Fibroblast of skin of right biceps (primary cell): ENCODE measurements around the gene GPC6.

Source experiments
- DNase-seq: peaks from one replicate; pipeline ENCODE4 v3.0.0-alpha.2; 2013

GPC6 gene

GRCh38 chr13:93753639-93754038 is 527.0 kb downstream of the GPC6 start:
- DNase-seq = no peak

DNA sequence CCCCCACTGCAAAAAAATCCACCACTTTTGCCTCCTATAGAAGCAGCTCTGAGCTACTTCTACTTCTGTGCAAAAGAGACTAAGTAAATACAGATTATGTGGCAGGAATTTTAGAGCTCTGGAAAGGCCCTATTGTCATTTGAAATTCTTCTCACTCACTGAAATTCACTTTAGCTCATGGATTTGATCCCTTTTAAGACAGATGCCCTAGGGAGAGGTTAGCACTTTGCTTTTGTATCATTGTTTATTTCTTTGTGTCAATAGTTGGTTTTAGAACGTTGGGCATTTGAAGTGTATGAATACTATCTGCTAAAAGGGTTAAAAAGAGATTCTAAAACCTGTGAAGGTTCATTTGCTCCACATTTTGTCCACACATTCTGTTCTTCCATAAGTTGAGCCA is 528.7 kb downstream of the GPC6 start:
- DNase-seq = no peak

DNA sequence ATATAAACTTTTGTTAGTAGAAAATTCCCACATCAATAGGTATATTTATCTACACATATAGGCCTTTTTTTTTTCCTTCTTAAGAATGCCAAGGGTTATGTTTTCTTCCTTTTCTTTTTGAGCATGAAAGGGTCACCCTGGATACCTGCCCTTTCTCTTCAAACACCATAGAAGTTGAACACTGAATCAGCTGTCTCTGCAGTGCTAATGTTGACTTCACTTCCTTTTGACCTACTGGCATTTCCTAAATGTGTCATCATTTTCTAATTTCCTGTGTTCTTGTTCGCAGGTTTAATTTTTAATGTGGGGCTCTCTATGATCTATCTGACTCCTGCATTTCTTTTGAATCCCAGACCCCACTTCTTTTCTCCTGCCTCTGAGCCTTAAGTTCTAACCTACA is 532.0 kb downstream of the GPC6 start:
- DNase-seq = peak; percentile 42

DNA sequence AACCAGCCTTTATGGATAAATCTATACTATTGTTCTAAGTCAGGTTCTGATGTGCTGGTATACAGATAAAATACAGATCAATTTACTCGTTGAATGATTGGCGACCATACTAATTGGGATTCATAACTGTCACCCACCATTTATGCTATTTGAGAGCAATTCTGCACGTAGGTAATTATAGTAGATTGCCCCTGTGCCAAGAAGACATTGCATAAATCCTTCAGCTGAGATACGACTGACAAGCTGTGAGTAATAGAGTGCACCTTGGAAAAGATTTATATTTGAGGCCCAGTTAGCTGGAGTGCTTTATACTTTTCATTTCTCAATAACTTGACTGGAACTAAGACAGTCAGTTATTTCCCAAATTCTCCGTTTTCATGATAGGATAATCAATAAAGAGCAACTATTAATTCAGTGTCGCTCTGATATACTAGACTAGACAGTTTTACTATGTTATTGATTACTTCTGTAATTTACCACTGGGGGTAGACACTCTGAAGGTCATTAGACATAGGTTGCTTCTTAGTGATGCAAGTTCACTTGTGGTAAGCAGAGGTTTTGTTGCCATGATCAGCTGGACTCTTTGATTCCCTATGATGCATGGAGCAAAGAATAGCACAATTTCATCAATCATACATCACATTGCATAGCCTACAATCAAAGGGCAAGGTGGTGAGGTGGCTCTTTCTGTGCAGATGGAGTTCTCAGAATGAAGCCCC is 536.3 kb downstream of the GPC6 start:
- DNase-seq = no peak

DNA sequence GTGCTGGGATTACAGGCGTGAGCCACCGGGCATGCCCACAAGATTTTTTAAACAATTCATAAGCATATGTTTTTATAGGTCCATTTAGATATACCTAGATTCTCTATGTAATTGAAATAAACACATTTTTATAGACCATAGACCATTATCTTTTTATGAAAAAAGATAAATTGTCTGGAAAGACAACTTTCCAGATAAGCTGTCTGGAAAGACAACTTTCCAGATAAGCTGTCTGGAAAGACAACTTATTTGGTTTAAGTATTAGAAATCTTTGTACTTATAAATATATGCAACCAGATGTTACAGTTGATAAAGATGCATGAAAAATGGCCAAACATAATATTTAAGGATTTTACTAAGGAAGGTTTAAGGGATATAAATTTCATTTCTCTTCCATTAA is 538.5 kb downstream of the GPC6 start:
- no peak for DNase-seq

- no peak for DNase-seq
These were observed 539.2 kb downstream of the GPC6 start for GRCh38 chr13:93765811-93766210.

- DNase-seq = no peak
These were observed 540.1 kb downstream of the GPC6 start for GRCh38 chr13:93766719-93767118.

GRCh38 chr13:93767180-93767916 is 540.7 kb downstream of the GPC6 start:
- no peak for DNase-seq

- no peak for DNase-seq
These were observed 541.4 kb downstream of the GPC6 start for GRCh38 chr13:93767917-93768409.

GRCh38 chr13:93769101-93769500 is 542.5 kb downstream of the GPC6 start:
- DNase-seq = no peak

DNA sequence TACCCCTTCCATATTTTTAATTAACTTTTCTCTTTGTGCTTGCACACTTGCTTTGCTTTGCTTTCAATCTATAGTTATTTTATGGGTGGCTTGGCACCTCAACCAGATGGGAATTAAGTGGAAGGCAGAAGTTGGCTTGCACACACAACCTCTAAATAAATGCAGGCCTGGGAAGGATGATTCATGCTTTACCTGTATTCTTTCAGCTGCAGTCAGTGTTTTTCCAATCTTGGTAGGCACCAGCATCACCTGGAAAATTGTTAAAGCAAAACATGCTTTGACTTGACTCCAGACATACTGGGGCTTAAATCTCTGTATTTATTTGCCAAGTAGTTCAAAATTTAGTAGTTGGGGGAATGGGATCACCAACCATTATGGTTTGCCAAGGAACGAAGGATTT is 543.0 kb downstream of the GPC6 start:
- no peak for DNase-seq

DNA sequence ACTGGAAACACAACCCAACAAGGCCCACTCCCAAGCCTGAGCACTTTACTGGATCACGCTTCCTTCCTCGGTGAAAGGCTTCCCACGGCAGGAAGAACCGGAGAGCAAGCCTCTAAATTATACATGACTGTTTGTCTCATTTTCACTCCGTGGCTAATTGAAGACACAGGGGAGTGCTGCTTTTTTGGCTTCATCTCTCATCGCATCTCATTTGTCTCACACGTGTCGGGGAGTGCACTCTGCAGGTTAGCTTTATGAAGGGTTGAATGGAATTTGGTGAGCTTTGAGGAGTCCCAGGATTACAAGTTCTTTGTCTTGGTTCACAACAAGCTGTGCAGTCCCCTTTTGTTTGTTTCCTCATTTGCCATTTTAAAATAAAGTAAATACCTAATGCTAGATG is 544.6 kb downstream of the GPC6 start:
- no peak for DNase-seq

DNA sequence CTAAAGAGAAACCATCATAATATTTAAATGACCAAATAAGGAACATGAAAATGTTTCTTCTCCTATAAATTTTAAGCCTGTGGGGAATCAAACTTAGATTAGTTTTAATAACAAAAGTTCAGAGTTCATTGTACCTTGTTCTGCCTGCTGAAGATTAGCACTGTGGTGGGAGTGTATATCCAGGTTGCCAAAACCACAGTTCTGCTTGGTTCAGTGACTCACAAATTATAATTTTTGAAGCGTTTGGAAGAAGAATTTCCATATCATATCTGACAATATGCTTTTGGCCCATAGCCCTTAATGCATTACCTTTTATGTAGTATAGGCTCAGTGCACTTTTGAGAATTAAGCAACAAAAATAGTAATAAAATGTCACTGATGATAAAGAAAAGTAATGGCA is 545.2 kb downstream of the GPC6 start:
- peak; percentile 64 for DNase-seq

DNA sequence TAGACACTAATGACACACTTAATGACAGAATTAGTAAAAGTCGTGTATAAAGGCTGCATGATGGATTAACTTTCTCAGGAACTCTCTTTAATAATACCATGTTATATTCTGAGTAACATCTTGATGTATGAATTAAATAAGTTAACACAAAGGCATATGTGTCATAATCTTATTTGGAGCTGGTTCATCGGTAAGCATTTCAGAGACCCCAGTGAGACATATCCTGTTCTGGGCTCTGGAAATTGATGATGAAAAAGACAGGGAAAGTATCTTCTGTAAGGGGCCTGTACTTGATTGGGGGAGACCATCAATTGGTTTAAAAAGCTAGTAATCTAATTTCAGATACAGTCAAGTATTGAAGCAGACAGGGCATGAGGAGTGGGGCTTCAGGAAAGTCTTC is 547.9 kb downstream of the GPC6 start:
- peak; percentile 51 for DNase-seq

- no peak for DNase-seq
These were observed 548.4 kb downstream of the GPC6 start for GRCh38 chr13:93775027-93775426.

DNA sequence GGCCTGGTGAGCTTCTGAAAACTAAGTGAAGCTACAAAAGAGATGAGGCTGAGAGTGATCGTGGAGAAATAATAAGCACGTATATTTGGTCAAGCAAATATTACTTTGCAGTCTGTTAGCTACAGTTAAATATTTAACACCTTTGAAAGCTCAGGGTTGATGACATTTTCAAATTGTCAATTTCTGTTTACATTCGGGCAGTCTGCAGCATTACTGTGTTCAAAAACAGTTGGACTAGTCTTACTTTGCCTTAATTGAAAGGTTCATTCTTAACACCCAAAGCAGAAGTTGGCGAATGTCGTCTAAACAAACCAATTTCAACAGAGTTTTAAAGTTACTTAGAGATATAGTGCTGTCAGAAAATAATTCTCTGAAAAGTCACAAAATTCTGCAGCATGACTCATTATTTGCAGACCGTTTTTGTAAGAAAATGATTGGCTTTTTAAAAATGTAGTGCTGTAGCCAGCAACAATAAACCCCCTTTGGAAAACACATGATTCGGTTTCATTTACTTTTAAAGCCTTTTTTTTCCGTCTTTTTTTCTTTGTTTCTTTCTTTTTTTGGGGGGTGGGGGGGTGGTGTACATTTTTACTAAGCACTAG is 549.0 kb downstream of the GPC6 start:
- DNase-seq = peak; percentile 89

GRCh38 chr13:93776936-93777335 is 550.3 kb downstream of the GPC6 start:
- peak; percentile 75 for DNase-seq

- no peak for DNase-seq
These were observed 550.9 kb downstream of the GPC6 start for GRCh38 chr13:93777504-93777903.

GRCh38 chr13:93778548-93778947 is 551.9 kb downstream of the GPC6 start:
- DNase-seq = no peak

DNA sequence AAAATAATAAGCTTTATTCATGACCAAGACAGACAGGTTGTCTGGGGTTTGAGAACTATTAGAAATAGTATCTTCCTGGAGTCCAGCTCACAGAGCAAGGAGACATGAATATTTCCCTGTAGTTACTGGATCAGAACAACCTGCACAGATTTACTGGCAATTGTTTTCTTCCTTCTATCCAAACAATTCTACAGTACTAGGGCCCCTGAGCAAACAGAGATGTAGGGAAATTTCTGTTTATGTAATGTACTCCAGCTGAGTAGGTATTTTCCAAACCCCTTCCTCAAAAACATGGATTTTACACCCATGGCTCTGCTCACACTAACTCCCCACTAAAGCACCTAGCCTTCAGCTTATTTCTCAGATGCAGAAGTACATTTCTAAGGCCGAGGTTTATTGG is 557.6 kb downstream of the GPC6 start:
- DNase-seq = no peak

GRCh38 chr13:93786846-93787489 is 560.4 kb downstream of the GPC6 start:
- no peak for DNase-seq

GRCh38 chr13:93788456-93788855 is 561.8 kb downstream of the GPC6 start:
- DNase-seq = no peak

DNA sequence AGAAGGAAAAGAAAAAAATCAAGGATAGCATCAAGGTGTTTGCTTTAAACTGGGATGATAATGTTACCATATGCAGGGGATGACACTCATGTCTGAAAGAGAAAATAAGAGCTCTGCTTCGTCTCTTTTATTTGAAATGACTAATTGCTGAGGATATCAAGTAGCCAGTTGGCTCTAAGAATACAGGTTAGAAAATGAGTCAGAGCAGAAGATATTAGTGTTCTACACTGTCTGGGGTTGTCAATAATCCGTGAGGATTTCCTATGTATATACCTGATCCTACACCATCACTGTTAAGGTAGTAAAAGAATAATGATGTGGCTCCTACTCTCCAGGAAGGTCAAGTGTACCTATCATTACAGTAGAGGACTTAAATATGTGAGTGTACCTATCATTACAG is 562.5 kb downstream of the GPC6 start:
- no peak for DNase-seq
